ENCODE results near the gene UBAC2. TPM values are rescaled to one million over a fixed set of nuclear protein-coding genes. Genes with fewer than 3 reads are reported as not detected.

The UBAC2 gene
- total and polyA plus RNA-seq, 2 donors (not counting 3 experiments of a cell fraction or from before 2014, with no cell fraction given): 45.7 to 54.4 TPM

GRCh38 chr13:99301056-99301838, 100.6 kb downstream of the UBAC2 start:
- Histone ChIP-seq H3K4me3 (replicated peaks in 1 of 3; ENCODE audit: insufficient read depth in 1 of 3, low read depth in 1 of 3, low read length in 3 of 3) (no peak overlapping the region), H3K27ac (ENCODE audit: insufficient read depth, low read depth, low read length) (no peak overlapping the region), H3K9me3 (replicated peaks; ENCODE audit: control insufficient read depth, insufficient read depth, low read length) (no peaks in the 10 kb centered on the region), H3K4me2 (ENCODE audit: insufficient read depth, low read length) (no peak overlapping the region), H3K36me3 (ENCODE audit: control insufficient read depth in 2 of 2, extremely low read depth in 1 of 2, insufficient read depth in 2 of 2, low read length in 2 of 2) (no peaks in the 10 kb centered on the region), H3K4me1 (ENCODE audit: control insufficient read depth, extremely low read depth, insufficient read depth, low read length) (no peaks in the 10 kb centered on the region), H3K9me1 (replicated peaks; ENCODE audit: control insufficient read depth, extremely low read depth, insufficient read depth, low read length) (no peaks in the 10 kb centered on the region), H3K79me2 (ENCODE audit: control insufficient read depth, insufficient read depth, low read length) (no peaks in the 10 kb centered on the region), H3K27me3 (ENCODE audit: control insufficient read depth in 2 of 2, insufficient read depth in 2 of 2, low read length in 2 of 2) (no peaks in the 10 kb centered on the region), H3K9ac (replicated peaks; ENCODE audit: extremely low read depth, insufficient read depth, low read length) (no peak overlapping the region), H2AFZ (ENCODE audit: low read depth, low read length) (no peak overlapping the region), H4K20me1 (replicated peaks; ENCODE audit: control insufficient read depth, extremely low read depth, insufficient read depth, low read length) (no peaks in the 10 kb centered on the region)
- FAIRE-seq: no peak
- dilution Hi-C loops (cut with MboI; ENCODE audit: extremely low pct_ligation_motif_present, low sequenced_read_pairs): no loop called here
- TF ChIP-seq MAX (IDR thresholded peaks at IDR 0.05; ENCODE audit: insufficient read depth, insufficient read length) (no peak), GATA2 (IDR thresholded peaks at IDR 0.05; ENCODE audit: insufficient read depth, insufficient read length, low read depth, low read length) (no peak), FOS (IDR thresholded peaks at IDR 0.05; ENCODE audit: borderline replicate concordance, insufficient read depth, low read length) (no peak), POLR2AphosphoS5 (IDR thresholded peaks at IDR 0.05; ENCODE audit: insufficient read depth, low read depth, low read length) (no peak)
- no TSS peak for BruUV-seq (replicated peaks)
- intact Hi-C loops (cut with micrococcal nuclease): no loop called here
- POLR2A ChIA-PET: no interaction called here
- no peak for DNase-seq (ENCODE audit: low read depth, low spot score)
- CTCF ChIA-PET: interaction anchor here (1.0 kb wide), 1 partner anchor 9 kb away, joined by 3 read pairs; no protein-coding TSS in a partner anchor

- dilution Hi-C loops (cut with MboI; ENCODE audit: extremely low pct_ligation_motif_present, low sequenced_read_pairs) (no loop called here), intact Hi-C loops (cut with micrococcal nuclease) (no loop called here)
- H3K9me3 ChIP-seq (replicated peaks; ENCODE audit: control insufficient read depth, insufficient read depth, low read length): no peaks in the 10 kb centered on the region
- TF ChIP-seq POLR2AphosphoS5 (IDR thresholded peaks at IDR 0.05; ENCODE audit: insufficient read depth, low read depth, low read length) (no peak), JUN (IDR thresholded peaks at IDR 0.05; ENCODE audit: borderline replicate concordance, insufficient read depth, insufficient read length, low read depth) (no peak), EZH2 (IDR thresholded peaks at IDR 0.05; ENCODE audit: borderline replicate concordance, low read depth, low read length, severe bottlenecking) (no peak), GATA2 (IDR thresholded peaks at IDR 0.05; ENCODE audit: insufficient read depth, insufficient read length, low read depth, low read length) (no peak)
- H3K4me2 ChIP-seq (ENCODE audit: insufficient read depth, low read length): no peak overlapping the region
- H4K20me1 ChIP-seq (replicated peaks; ENCODE audit: control insufficient read depth, extremely low read depth, insufficient read depth, low read length): no peaks in the 10 kb centered on the region
- H3K9me1 ChIP-seq (replicated peaks; ENCODE audit: control insufficient read depth, extremely low read depth, insufficient read depth, low read length): no peaks in the 10 kb centered on the region
- H3K4me1 ChIP-seq (ENCODE audit: control insufficient read depth, extremely low read depth, insufficient read depth, low read length): peaks cover 2% of the 10 kb centered on the region
- no peak overlapping the region for H3K9ac ChIP-seq (replicated peaks; ENCODE audit: extremely low read depth, insufficient read depth, low read length)
- FAIRE-seq (no peak), DNase-seq (ENCODE audit: low read depth, low spot score) (no peak)
- ChIA-PET CTCF (interaction anchor here (1.0 to 1.2 kb wide), 2 partner anchors 9 to 32 kb away, joined by 3 to 4 read pairs; no protein-coding TSS in a partner anchor), POLR2A (no interaction called here)
- H3K79me2 ChIP-seq (ENCODE audit: control insufficient read depth, insufficient read depth, low read length): no peaks in the 10 kb centered on the region
- no peaks in the 10 kb centered on the region for H3K36me3 ChIP-seq (ENCODE audit: control insufficient read depth in 2 of 2, extremely low read depth in 1 of 2, insufficient read depth in 2 of 2, low read length in 2 of 2)
- no peak overlapping the region for H2AFZ ChIP-seq (ENCODE audit: low read depth, low read length)
- no peaks in the 10 kb centered on the region for H3K27me3 ChIP-seq (ENCODE audit: control insufficient read depth in 2 of 2, insufficient read depth in 2 of 2, low read length in 2 of 2)
- no peak overlapping the region for H3K27ac ChIP-seq (ENCODE audit: insufficient read depth, low read depth, low read length)
- no TSS peak for BruUV-seq (replicated peaks)
- no peak overlapping the region for H3K4me3 ChIP-seq (replicated peaks in 1 of 3; ENCODE audit: insufficient read depth in 1 of 3, low read depth in 1 of 3, low read length in 3 of 3)
Observed at GRCh38 chr13:99301913-99302636, 101.4 kb downstream of the UBAC2 start.
